Stomach (tissue), 19 donors: ENCODE measurements around the gene D2HGDH. TPM values are rescaled to one million over a fixed set of nuclear protein-coding genes. Genes with fewer than 3 reads are reported as not detected.
A peak's percentile ranks its signal among the peaks of the same experiment; 100 is the strongest.

Experiments used
- DNase-seq, 2 donors: peaks; one replicate each; pipeline versions ENCODE4 v3.0.0 to v3.0.0-alpha.2; 2013 to 2019
- H3K27ac ChIP-seq, 5 donors: fragments of 200-600 bp in 4 of 5; sonication (generic) in 4 of 5; one replicate each; pipeline ENCODE4 v1.5.1; 2013 to 2019; ENCODE audit warnings: mild to moderate bottlenecking in 1 of 5, moderate library complexity in 1 of 5
- H3K27me3 ChIP-seq, 3 donors: fragments of 200-600 bp; sonication (generic); one replicate each; pipeline ENCODE4 v1.5.1; 2017 to 2019; ENCODE audit warnings: mixed run types in 1 of 3
- H3K36me3 ChIP-seq, 4 donors: fragments of 200-600 bp; sonication (generic); 1 replicate in 3 of 4; 2 replicates in 1 of 4; pipeline ENCODE4 v1.5.1; 2016 to 2019
- H3K4me1 ChIP-seq, 4 donors: fragments of 200-600 bp; sonication (generic); one replicate each; pipeline ENCODE4 v1.5.1; 2016 to 2019
- H3K4me3 ChIP-seq, 4 donors: fragments of 200-600 bp; sonication (generic) in 3 of 4; one replicate each; pipeline ENCODE4 v1.5.1; 2016 to 2019; ENCODE audit warnings: mild to moderate bottlenecking in 1 of 4
- H3K9me3 ChIP-seq, 4 donors: fragments of 200-600 bp; sonication (generic); one replicate each; pipeline ENCODE4 v1.5.1; 2016 to 2019
- CTCF ChIP-seq, 7 experiments: fragments of 450-650 bp in 4 of 7; fragments of 200-600 bp in 3 of 7; sonication (generic) in 3 of 7; IDR thresholded peaks; one replicate each; pipeline ENCODE4 v1.5.1; 2016 to 2019; ENCODE audit warnings: antibody characterized with exemption in 7 of 7, control low read depth in 2 of 7, mild to moderate bottlenecking in 1 of 7
- EP300 ChIP-seq: sonication (generic); formaldehyde crosslinking; IDR thresholded peaks from one replicate; pipeline ENCODE4 v1.6.1; 2017; ENCODE audit warnings: antibody characterized with exemption
- POLR2A ChIP-seq, 4 donors: fragments of 450-650 bp; IDR thresholded peaks; one replicate each; pipeline ENCODE4 v1.6.1; 2016; ENCODE audit warnings: antibody characterized with exemption in 4 of 4, control low read depth in 2 of 4, mild to moderate bottlenecking in 1 of 4, moderate library complexity in 1 of 4
- POLR2AphosphoS5 ChIP-seq, 3 donors: sonication (generic); formaldehyde crosslinking; IDR thresholded peaks; one replicate each; pipeline ENCODE4 v1.6.1; 2016; ENCODE audit warnings: antibody characterized with exemption in 3 of 3
- WGBS, 5 donors: extraction: QIAGEN DNeasy Blood & Tissue Kit in 3 of 5; methylation state at CpG; one replicate each; pipeline versions ENCODE4 v1.1.5 to v1.1.7; 2013 to 2018; 5-methylcytosine and 5-hydroxymethylcytosine counted together
- intact Hi-C: fragments of 100-400 bp; cut with DNase I; formaldehyde crosslinking; loops from one replicate; pipeline ENCODE4 v1.15.1; 2023; ENCODE audit warnings: low total_unique reads
- long read RNA-seq, 10 donors: transcript quantifications; one replicate each; lab custom pipeline, GENCODE V29; 2026
- polyA plus RNA-seq, 3 donors: library from polyadenylated mRNA; stranded (reverse); fragments of 200-250 nt; gene quantifications; one replicate each; pipeline ENCODE4 v1.2.3, GENCODE V29; 2013
- total RNA-seq, 5 donors: library from RNA; depleted of rRNA; stranded (reverse); fragments of >200 nt; gene quantifications; one replicate each; pipeline versions ENCODE4 v1.1.0 to v1.2.3, GENCODE V29; 2014 to 2016
- donor health status: healthy with polysubstance abuse.
- donor health status: Bipolar disorder and iron deficiency.
- donor health status: healthy.

D2HGDH gene
- 100 to 1,000 TPM in 1 of 5 donors, 10 to 100 TPM in 4; 17.3 to 369 (median 31.2) TPM for total RNA-seq
- polyA plus RNA-seq: 10 to 100 TPM; 19.1 to 35.4 (median 19.1) TPM
- long read RNA-seq, donor 1: 0 reads
- long read RNA-seq, donor 2: 0 reads
- long read RNA-seq, donor 3, partial matches to known transcripts: 0 of 2 reads
- long read RNA-seq, donor 3, other reads (novel, unspliced or antisense): 0 of 2 reads
- long read RNA-seq, donor 4: 0 reads
- long read RNA-seq, donor 5, partial matches to known transcripts: 0 of 1 reads
- long read RNA-seq, donor 5, other reads (novel, unspliced or antisense): 0 of 1 reads
- long read RNA-seq, donor 6: 0 reads
- long read RNA-seq, donor 7: 0 reads
- long read RNA-seq, donor 8, partial matches to known transcripts: 0 of 1 reads
- long read RNA-seq, donor 8, other reads (novel, unspliced or antisense): 0 of 1 reads
- long read RNA-seq, donor 9: 0 reads
- long read RNA-seq, donor 10, partial matches to known transcripts: 0 of 1 reads
- long read RNA-seq, donor 10, other reads (novel, unspliced or antisense): 0 of 1 reads

GRCh38 chr2:241734467-241735208 is at the start of gene D2HGDH:
D2HGDH (plus strand) TSS chr2:241734630; CDS start chr2:241735225, 595 bp downstream.
- 1 to 2% (median 1%) methylated on average over 9 to 96 of the region's 98 CpGs for WGBS, 5 donors
- peak within 1 kb of the TSS; percentile 88 to 94 (median 93) for H3K27ac ChIP-seq

GRCh38 chr2:241686324-241686649 is 48.1 kb upstream of the D2HGDH start:
- Histone ChIP-seq H3K27me3 (no peaks in the 10 kb centered on the region), H3K4me3 (peak overlapping the region; percentile 84 to 99 (median 96)), H3K9me3 (no peaks in the 10 kb centered on the region), H3K27ac (peak overlapping the region; percentile 80 to 96 (median 95)), H3K36me3 (peaks cover 10 to 43% (median 36%) of the 10 kb centered on the region in 4 donors), H3K4me1 (peaks cover 17 to 45% (median 39%) of the 10 kb centered on the region in 4 donors)
- TF ChIP-seq CTCF (IDR thresholded peaks at IDR 0.05) (no peak), EP300 (no peak), POLR2A (IDR thresholded peaks at IDR 0.05) (no peak), POLR2AphosphoS5 (IDR thresholded peaks at IDR 0.05) (no peak)
- DNase-seq: no peak
- WGBS, 5 donors: 0 to 1% (median 0%) methylated on average over 17 to 37 of the region's 37 CpGs
- intact Hi-C loops: no loop called here

More at GRCh38 chr2:241734467-241735208, at the start of gene D2HGDH:
- peak; percentile 97 for DNase-seq
- H3K9me3 ChIP-seq: no peaks in the 10 kb centered on the region
- H3K4me1 ChIP-seq: peaks cover 5 to 37% (median 17%) of the 10 kb centered on the region in 4 donors
- intact Hi-C loops: no loop called here
- TF ChIP-seq POLR2AphosphoS5 (IDR thresholded peaks at IDR 0.05) (peak in 2 of 3 donors; percentile 75 to 78), EP300 (no peak)
- H3K27me3 ChIP-seq: no peaks in the 10 kb centered on the region
- H3K36me3 ChIP-seq: peaks cover 0 to 8% (median 4%) of the 10 kb centered on the region in 4 donors
- H3K4me3 ChIP-seq: peak within 1 kb of the TSS; percentile 85 to 93 (median 92)

- H3K27me3 ChIP-seq: no peaks in the 10 kb centered on the region
- peaks cover 10 to 43% (median 36%) of the 10 kb centered on the region in 4 donors for H3K36me3 ChIP-seq
- 0 to 1% (median 0%) methylated on average over 60 to 102 of the region's 102 CpGs for WGBS, 5 donors
- H3K4me1 ChIP-seq: peaks cover 17 to 43% (median 38%) of the 10 kb centered on the region in 4 donors
- no peaks in the 10 kb centered on the region for H3K9me3 ChIP-seq
- peak; percentile 92 to 99 (median 95) for TF ChIP-seq POLR2AphosphoS5 (IDR thresholded peaks at IDR 0.05)
- no peak for TF ChIP-seq EP300
- H3K27ac ChIP-seq: peak within 1 kb of the TSS; percentile 91 to 96 (median 95)
- peak; percentile 98 to 99 for DNase-seq
- intact Hi-C loops: no loop called here
- H3K4me3 ChIP-seq: peak within 1 kb of the TSS; percentile 84 to 99 (median 96)
Measured at GRCh38 chr2:241686650-241687425, 47.6 kb upstream of the D2HGDH start, which contains the start of gene DTYMK. DTYMK (minus strand) TSS chr2:241686815; CDS start chr2:241686783, 32 bp downstream.

GRCh38 chr2:241689306-241689705 is 45.1 kb upstream of the D2HGDH start:
- H3K27me3 ChIP-seq: no peaks in the 10 kb centered on the region
- WGBS, 5 donors: 79 to 84% (median 83%) methylated on average over 10 of the region's 10 CpGs
- TF ChIP-seq EP300: no peak
- no peak for TF ChIP-seq POLR2AphosphoS5 (IDR thresholded peaks at IDR 0.05)
- no peak for TF ChIP-seq POLR2A (IDR thresholded peaks at IDR 0.05)
- no peak for TF ChIP-seq CTCF (IDR thresholded peaks at IDR 0.05)

More at GRCh38 chr2:241689306-241689705, 45.1 kb upstream of the D2HGDH start:
- intact Hi-C loops: no loop called here
- H3K4me3 ChIP-seq: no peak overlapping the region
- H3K4me1 ChIP-seq: peaks cover 17 to 43% (median 38%) of the 10 kb centered on the region in 4 donors
- no peak overlapping the region for H3K27ac ChIP-seq
- DNase-seq: no peak
- H3K9me3 ChIP-seq: no peaks in the 10 kb centered on the region
- peaks cover 10 to 52% (median 42%) of the 10 kb centered on the region in 4 donors for H3K36me3 ChIP-seq
